Neural progenitor cell (in vitro differentiated cells): ENCODE data around the gene ASB13. TPM values are rescaled to one million over a fixed set of nuclear protein-coding genes. Genes with fewer than 3 reads are reported as not detected.

ENCODE experiments used
- DNase-seq: peaks from one replicate; pipeline ENCODE4 v3.0.0-alpha.2; 2016; ENCODE audit warnings: low spot score
- H2AFZ ChIP-seq: fragments of 200-600 bp; sonication (generic); replicated peaks from 2 replicates; pipeline ENCODE4 v1.6.1; 2016; ENCODE audit warnings: antibody characterized with exemption
- H3F3A ChIP-seq: fragments of 200-600 bp; sonication (generic); 2 replicates; pipeline ENCODE4 v1.6.1; 2016; ENCODE audit warnings: antibody characterized with exemption, low read depth
- H3K27ac ChIP-seq: fragments of 200-600 bp; sonication (generic); 2 replicates; pipeline ENCODE4 v1.5.1; 2016; ENCODE audit warnings: mild to moderate bottlenecking
- H3K27me3 ChIP-seq: fragments of 200-600 bp; sonication (generic); 2 replicates; pipeline ENCODE4 v1.6.1; 2016; ENCODE audit warnings: mild to moderate bottlenecking, moderate library complexity
- H3K36me3 ChIP-seq: fragments of 200-600 bp; sonication (generic); 2 replicates; pipeline ENCODE4 v1.5.1; 2016
- H3K4me1 ChIP-seq: fragments of 200-600 bp; sonication (generic); 2 replicates; pipeline ENCODE4 v1.6.1; 2016; ENCODE audit warnings: mixed run types
- H3K4me2 ChIP-seq: fragments of 200-600 bp; sonication (generic); 2 replicates; pipeline ENCODE4 v1.6.1; 2016
- H3K4me3 ChIP-seq: fragments of 200-600 bp; sonication (generic); 2 replicates; pipeline ENCODE4 v1.5.1; 2016
- H3K79me2 ChIP-seq: fragments of 200-600 bp; sonication (generic); 2 replicates; pipeline ENCODE4 v1.6.1; 2016; ENCODE audit warnings: low read depth
- H3K9ac ChIP-seq: fragments of 200-600 bp; sonication (generic); 2 replicates; pipeline ENCODE4 v1.6.1; 2016
- H3K9me3 ChIP-seq: fragments of 200-600 bp; sonication (generic); 2 replicates; pipeline ENCODE4 v1.5.1; 2016; ENCODE audit warnings: low read depth
- H4K20me1 ChIP-seq: fragments of 200-600 bp; sonication (generic); 2 replicates; pipeline ENCODE4 v1.6.1; 2016; ENCODE audit warnings: low read depth
- H3K27ac Mint-ChIP-seq: 3 replicates; pipeline ENCODE4 v1.8.0; 2021; ENCODE audit warnings: mixed read lengths
- H3K27me3 Mint-ChIP-seq: 2 replicates; pipeline ENCODE4 v1.8.0; 2022; ENCODE audit warnings: low read depth, mild to moderate bottlenecking, inconsistent platforms, moderate library complexity, mixed read lengths; ENCODE audit not compliant: insufficient read depth
- H3K36me3 Mint-ChIP-seq: 3 replicates; pipeline ENCODE4 v1.8.0; 2021; ENCODE audit warnings: mixed read lengths
- H3K4me1 Mint-ChIP-seq: 3 replicates; pipeline ENCODE4 v1.8.0; 2021; ENCODE audit warnings: mixed read lengths
- H3K4me3 Mint-ChIP-seq: 3 replicates; pipeline ENCODE4 v1.8.0; 2021; ENCODE audit warnings: mild to moderate bottlenecking, moderate library complexity, mixed read lengths
- H3K9me3 Mint-ChIP-seq: 3 replicates; pipeline ENCODE4 v1.8.0; 2020; ENCODE audit warnings: mixed read lengths
- EZH2 ChIP-seq: fragments of 200-600 bp; sonication (generic); IDR thresholded peaks from 2 replicates; pipeline ENCODE4 v1.6.1; 2017; ENCODE audit warnings: antibody characterized with exemption, mild to moderate bottlenecking, moderate library complexity
- EZH2phosphoT487 ChIP-seq: fragments of 200-600 bp; sonication (generic); IDR thresholded peaks from 2 replicates; pipeline ENCODE4 v1.6.1; 2017; ENCODE audit warnings: antibody characterized with exemption
- total RNA-seq: library from RNA; depleted of rRNA; stranded (reverse); fragments of >200 nt; gene quantifications from 2 replicates; pipeline ENCODE4 v1.2.3, GENCODE V29; 2015; ENCODE audit warnings: low replicate concordance
- TF ChIP-seq, protein P1 (sequence below): fragments of 200-600 bp; sonication (generic); IDR thresholded peaks from 2 replicates; pipeline ENCODE4 v1.5.1; 2017; ENCODE audit warnings: antibody characterized with exemption, mild to moderate bottlenecking

ASB13 gene
- total RNA-seq, 1 donor from 2014 or later = 15.0 TPM

DNA sequence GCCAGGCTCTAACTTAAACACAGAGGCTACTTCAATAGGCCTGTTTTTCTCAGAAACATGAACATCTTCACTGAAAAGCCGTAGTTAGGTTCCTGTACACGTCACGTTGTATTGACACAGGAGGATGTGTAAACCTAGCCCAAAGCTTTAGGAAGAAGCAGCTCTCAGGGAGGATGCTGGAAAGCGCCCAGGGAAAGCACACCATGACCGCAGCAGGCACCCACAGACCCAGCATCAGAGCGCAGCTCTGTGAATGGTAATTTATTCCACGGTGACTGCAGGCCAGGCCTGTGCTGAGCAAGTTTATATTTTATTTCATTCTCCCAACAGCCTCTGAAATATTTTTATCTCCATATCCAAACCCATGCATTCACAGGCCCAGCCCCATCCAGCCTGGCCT lies 51.1 kb downstream of the ASB13 start:
- H3K4me1 Mint-ChIP-seq = peaks cover 38% of the 10 kb centered on the region

DNA sequence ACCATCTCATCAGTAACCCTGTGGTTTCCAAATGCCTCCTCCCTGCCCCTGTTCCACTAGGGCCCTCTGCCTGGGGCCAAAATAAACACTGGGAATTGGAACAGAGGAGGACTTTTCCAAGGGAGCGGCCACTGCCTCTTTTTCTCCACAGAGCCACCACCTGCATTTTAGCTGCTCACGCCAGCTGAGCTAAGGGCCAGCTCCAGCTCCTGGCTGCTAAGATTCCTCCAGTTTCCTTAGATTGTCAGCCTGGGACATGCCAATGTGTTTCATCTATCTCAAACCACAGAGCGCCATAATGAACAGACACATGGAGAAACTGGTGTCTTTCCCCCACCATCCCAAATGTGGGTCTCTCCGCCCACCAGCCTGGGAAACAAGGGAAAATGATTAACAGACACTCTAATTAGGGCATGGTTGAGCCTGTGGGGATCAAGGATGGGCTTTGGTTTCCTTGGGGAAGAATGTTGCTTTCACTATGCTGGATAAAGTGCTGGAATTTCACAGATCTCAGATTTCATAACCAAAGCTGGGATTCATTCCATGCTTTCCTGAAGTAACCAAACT lies 52.2 kb downstream of the ASB13 start:
- Histone ChIP-seq H3K4me1 (peaks cover 5% of the 10 kb centered on the region), H3K4me2 (no peak overlapping the region), H2AFZ (peak overlapping the region; percentile 26), H3K9me3 (no peaks in the 10 kb centered on the region), H3K9ac (no peak overlapping the region), H4K20me1 (no peaks in the 10 kb centered on the region), H3K36me3 (no peaks in the 10 kb centered on the region), H3K4me3 (no peak overlapping the region), H3F3A (no peaks in the 10 kb centered on the region), H3K27me3 (no peaks in the 10 kb centered on the region), H3K79me2 (no peaks in the 10 kb centered on the region), H3K27ac (no peak overlapping the region)
- DNase-seq = no peak
- TF ChIP-seq EZH2 (no peak), EZH2phosphoT487 (no peak)
- TF ChIP-seq, protein P1, sequence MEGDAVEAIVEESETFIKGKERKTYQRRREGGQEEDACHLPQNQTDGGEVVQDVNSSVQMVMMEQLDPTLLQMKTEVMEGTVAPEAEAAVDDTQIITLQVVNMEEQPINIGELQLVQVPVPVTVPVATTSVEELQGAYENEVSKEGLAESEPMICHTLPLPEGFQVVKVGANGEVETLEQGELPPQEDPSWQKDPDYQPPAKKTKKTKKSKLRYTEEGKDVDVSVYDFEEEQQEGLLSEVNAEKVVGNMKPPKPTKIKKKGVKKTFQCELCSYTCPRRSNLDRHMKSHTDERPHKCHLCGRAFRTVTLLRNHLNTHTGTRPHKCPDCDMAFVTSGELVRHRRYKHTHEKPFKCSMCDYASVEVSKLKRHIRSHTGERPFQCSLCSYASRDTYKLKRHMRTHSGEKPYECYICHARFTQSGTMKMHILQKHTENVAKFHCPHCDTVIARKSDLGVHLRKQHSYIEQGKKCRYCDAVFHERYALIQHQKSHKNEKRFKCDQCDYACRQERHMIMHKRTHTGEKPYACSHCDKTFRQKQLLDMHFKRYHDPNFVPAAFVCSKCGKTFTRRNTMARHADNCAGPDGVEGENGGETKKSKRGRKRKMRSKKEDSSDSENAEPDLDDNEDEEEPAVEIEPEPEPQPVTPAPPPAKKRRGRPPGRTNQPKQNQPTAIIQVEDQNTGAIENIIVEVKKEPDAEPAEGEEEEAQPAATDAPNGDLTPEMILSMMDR = no peak
- Mint-ChIP-seq H3K27me3 (peaks cover 3% of the 10 kb centered on the region), H3K36me3 (no peaks in the 10 kb centered on the region), H3K4me3 (no peak overlapping the region), H3K9me3 (no peaks in the 10 kb centered on the region), H3K4me1 (peaks cover 32% of the 10 kb centered on the region), H3K27ac (peak overlapping the region; percentile 57)

More for the DNA sequence above, 51.1 kb downstream of the ASB13 start:
- H3K27me3 ChIP-seq = no peaks in the 10 kb centered on the region
- H3K36me3 ChIP-seq = no peaks in the 10 kb centered on the region
- no peaks in the 10 kb centered on the region for H3K9me3 Mint-ChIP-seq
- no peak overlapping the region for H3K4me3 ChIP-seq
- DNase-seq = no peak
- peaks cover 5% of the 10 kb centered on the region for H3K4me1 ChIP-seq
- no peaks in the 10 kb centered on the region for H3F3A ChIP-seq
- no peak overlapping the region for H3K4me2 ChIP-seq
- H3K9ac ChIP-seq = no peak overlapping the region
- no peak overlapping the region for H3K27ac ChIP-seq
- H3K4me3 Mint-ChIP-seq = no peak overlapping the region
- H4K20me1 ChIP-seq = no peaks in the 10 kb centered on the region
- peaks cover 3% of the 10 kb centered on the region for H3K27me3 Mint-ChIP-seq
- no peaks in the 10 kb centered on the region for H3K9me3 ChIP-seq
- H3K27ac Mint-ChIP-seq = no peak overlapping the region
- H3K36me3 Mint-ChIP-seq = no peaks in the 10 kb centered on the region
- no peak for TF ChIP-seq EZH2
- TF ChIP-seq EZH2phosphoT487 = no peak
- TF ChIP-seq, protein P1 = no peak
- H3K79me2 ChIP-seq = no peaks in the 10 kb centered on the region
- no peak overlapping the region for H2AFZ ChIP-seq

DNA sequence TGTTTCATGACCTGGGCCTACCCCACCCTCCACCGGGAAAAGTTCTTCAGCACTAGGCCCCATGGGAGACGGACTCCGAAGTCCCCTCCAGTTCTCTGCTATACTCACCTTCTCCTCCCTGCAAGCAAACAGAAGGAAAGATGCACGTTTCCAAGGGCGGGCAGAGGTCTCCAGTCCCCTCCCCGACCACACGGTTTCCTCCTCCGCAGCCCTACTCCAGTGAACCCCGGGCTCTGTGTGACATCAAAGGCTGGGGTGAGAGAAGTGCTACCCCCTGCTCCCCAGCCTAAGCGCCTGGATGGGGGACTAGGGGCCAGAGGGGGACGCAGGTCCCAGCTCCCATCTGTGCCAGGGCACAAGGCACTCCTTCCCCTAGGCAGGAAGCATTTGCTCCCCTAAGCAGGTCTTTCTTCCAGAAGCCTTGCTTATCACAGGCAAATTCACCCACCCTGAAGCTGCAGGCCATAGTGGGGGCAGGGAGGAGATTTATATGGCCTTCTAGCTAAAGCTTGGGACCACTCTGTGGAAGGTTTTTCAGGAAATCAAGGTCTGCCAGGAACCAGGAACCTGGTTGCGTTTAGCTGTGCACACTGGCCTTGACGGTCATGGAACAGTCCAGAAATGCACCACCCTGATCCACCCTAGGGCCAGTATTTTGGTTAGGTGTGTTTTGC lies 52.8 kb downstream of the ASB13 start:
- Histone ChIP-seq H3K4me3 (no peak overlapping the region), H3K27ac (no peak overlapping the region), H3F3A (no peaks in the 10 kb centered on the region), H3K27me3 (no peaks in the 10 kb centered on the region), H3K79me2 (no peaks in the 10 kb centered on the region), H3K9ac (no peak overlapping the region), H4K20me1 (no peaks in the 10 kb centered on the region), H3K4me2 (no peak overlapping the region), H3K36me3 (no peaks in the 10 kb centered on the region), H3K4me1 (peaks cover 5% of the 10 kb centered on the region), H3K9me3 (no peaks in the 10 kb centered on the region), H2AFZ (peak overlapping the region; percentile 26)
- no peaks in the 10 kb centered on the region for H3K9me3 Mint-ChIP-seq
- no peak for DNase-seq
- H3K4me3 Mint-ChIP-seq = no peak overlapping the region
- no peaks in the 10 kb centered on the region for H3K36me3 Mint-ChIP-seq
- no peak overlapping the region for H3K27ac Mint-ChIP-seq
- no peak for TF ChIP-seq EZH2phosphoT487
- TF ChIP-seq EZH2 = no peak
- TF ChIP-seq, protein P1 = no peak
- H3K4me1 Mint-ChIP-seq = peaks cover 27% of the 10 kb centered on the region
- peaks cover 3% of the 10 kb centered on the region for H3K27me3 Mint-ChIP-seq
